ENCODE data around the gene WASHC2A.
"Not testable (repeated sequence)": the region's sequence is repeated elsewhere in the genome, so short reads cannot be mapped to it uniquely, and the experiment has no call there.

WASHC2A gene

DNA sequence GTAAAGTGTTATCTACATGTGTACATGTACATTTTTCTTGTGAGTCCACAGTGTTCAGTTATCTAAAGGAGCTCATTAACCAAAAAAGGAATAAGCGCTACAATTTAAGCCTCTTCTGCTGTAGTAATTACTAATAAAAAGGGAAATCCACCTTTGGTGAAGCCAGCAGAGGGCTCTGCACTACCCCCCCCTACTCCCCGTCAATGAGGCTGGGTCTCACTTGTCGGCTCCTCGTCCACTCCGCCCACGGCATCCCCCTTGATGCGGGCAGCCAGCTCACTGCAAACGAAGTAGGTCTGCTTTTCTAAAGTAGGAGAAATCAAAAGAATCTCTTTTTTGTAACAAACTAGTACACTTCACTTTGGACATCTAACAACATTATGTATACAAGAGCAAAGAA is 4.7 kb upstream of the WASHC2A start:
- H3K9me3 ChIP-seq (ENCODE audit: control insufficient read depth in 2 of 2, low read length in 2 of 2) = no peaks in the 10 kb centered on the region

DNA sequence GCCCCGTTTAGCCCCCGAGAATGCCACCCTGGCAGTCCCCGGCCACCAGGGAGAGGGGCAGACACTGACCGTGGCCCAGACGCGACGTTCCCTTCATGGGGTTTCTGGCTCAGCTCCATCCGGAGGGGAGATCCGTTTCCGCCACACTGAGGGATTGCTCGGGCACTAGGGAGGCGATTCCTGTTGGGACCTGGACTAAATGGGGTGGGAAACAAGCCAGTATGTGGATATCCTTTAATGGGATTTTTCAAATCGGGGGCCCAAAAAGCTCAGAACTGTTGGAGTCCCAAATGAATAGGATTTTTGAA is 552 bp downstream of the WASHC2A start:
- H3K36me3 ChIP-seq (ENCODE audit: control insufficient read depth in 2 of 2, insufficient read depth in 2 of 2, low read length in 2 of 2); H3K4me1 ChIP-seq (ENCODE audit: control insufficient read depth, insufficient read depth, low read length); H3K9me3 ChIP-seq (ENCODE audit: control insufficient read depth in 2 of 2, low read length in 2 of 2); H3K27me3 ChIP-seq (ENCODE audit: control insufficient read depth in 1 of 2, insufficient read depth in 2 of 2, low read length in 2 of 2); H3K9ac ChIP-seq (ENCODE audit: low read length in 2 of 2); H3K27ac ChIP-seq (ENCODE audit: low read length): not testable (repeated sequence)
- H3K4me3 ChIP-seq (ENCODE audit: low read length in 2 of 2) = peak overlapping the region; percentile 19 to 81

More for the DNA sequence above, 4.7 kb upstream of the WASHC2A start:
- no peak overlapping the region for H3K9ac ChIP-seq (ENCODE audit: low read length in 2 of 2)
- no peaks in the 10 kb centered on the region for H3K4me1 ChIP-seq (ENCODE audit: control insufficient read depth, insufficient read depth, low read length)
- no peaks in the 10 kb centered on the region for H3K27me3 ChIP-seq (ENCODE audit: control insufficient read depth in 1 of 2, insufficient read depth in 2 of 2, low read length in 2 of 2)
- H3K4me3 ChIP-seq (ENCODE audit: low read length in 2 of 2) = no peak overlapping the region
- no peaks in the 10 kb centered on the region for H3K36me3 ChIP-seq (ENCODE audit: control insufficient read depth in 2 of 2, insufficient read depth in 2 of 2, low read length in 2 of 2)
- no peak overlapping the region for H3K27ac ChIP-seq (ENCODE audit: low read length)

DNA sequence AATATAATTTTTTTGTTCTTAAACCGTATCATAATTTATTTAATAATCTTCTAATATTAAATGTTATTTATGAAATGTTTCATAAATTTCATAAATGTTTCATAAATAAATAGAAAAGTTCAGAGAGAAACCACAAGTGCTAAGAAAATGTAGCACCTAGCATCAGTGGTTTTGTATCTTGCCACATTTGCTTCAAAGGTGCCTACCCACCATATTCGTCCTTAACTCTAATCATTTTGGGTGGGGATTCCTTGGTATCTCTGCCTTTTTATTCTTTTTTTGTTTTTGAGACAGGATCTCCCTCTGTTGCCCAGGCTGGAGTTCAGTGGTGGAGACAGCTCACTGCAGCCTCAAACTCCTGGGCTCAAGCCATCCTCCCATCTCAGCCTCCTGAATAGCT is 7.4 kb downstream of the WASHC2A start:
- H3K4me1 ChIP-seq (ENCODE audit: control insufficient read depth, insufficient read depth, low read length); H3K9ac ChIP-seq (ENCODE audit: low read length in 2 of 2); H3K4me3 ChIP-seq (ENCODE audit: low read length in 2 of 2); H3K27me3 ChIP-seq (ENCODE audit: control insufficient read depth in 1 of 2, insufficient read depth in 2 of 2, low read length in 2 of 2); H3K27ac ChIP-seq (ENCODE audit: low read length); H3K9me3 ChIP-seq (ENCODE audit: control insufficient read depth in 2 of 2, low read length in 2 of 2); H3K36me3 ChIP-seq (ENCODE audit: control insufficient read depth in 2 of 2, insufficient read depth in 2 of 2, low read length in 2 of 2): not testable (repeated sequence)

- H3K27me3 ChIP-seq (ENCODE audit: control insufficient read depth in 1 of 2, insufficient read depth in 2 of 2, low read length in 2 of 2); H3K4me3 ChIP-seq (ENCODE audit: low read length in 2 of 2); H3K36me3 ChIP-seq (ENCODE audit: control insufficient read depth in 2 of 2, insufficient read depth in 2 of 2, low read length in 2 of 2); H3K9me3 ChIP-seq (ENCODE audit: control insufficient read depth in 2 of 2, low read length in 2 of 2); H3K9ac ChIP-seq (ENCODE audit: low read length in 2 of 2); H3K4me1 ChIP-seq (ENCODE audit: control insufficient read depth, insufficient read depth, low read length); H3K27ac ChIP-seq (ENCODE audit: low read length): not testable (repeated sequence)
Observed at GRCh38 chr10:50075544-50075943, 7.8 kb downstream of the WASHC2A start.

DNA sequence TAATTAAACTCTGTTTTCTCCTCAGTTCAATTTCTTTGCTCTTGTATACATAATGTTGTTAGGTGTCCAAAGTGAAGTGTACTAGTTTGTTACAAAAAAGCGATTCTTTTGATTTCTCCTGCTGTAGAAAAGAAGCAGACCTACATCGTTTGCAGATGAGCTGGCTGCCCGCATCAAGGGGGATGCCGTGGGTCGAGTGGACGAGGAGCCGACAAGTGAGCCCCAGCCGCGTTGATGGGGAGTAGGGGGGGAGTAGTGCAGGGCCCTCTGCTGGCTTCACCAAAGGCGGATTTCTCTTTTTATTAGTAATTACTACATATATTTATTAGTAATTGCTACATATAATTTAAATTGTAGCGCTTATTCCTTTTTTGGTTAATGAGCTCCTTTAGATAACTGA is 23.6 kb downstream of the WASHC2A start:
- H3K9ac ChIP-seq (ENCODE audit: low read length in 2 of 2); H3K4me3 ChIP-seq (ENCODE audit: low read length in 2 of 2); H3K9me3 ChIP-seq (ENCODE audit: control insufficient read depth in 2 of 2, low read length in 2 of 2); H3K36me3 ChIP-seq (ENCODE audit: control insufficient read depth in 2 of 2, insufficient read depth in 2 of 2, low read length in 2 of 2); H3K4me1 ChIP-seq (ENCODE audit: control insufficient read depth, insufficient read depth, low read length); H3K27ac ChIP-seq (ENCODE audit: low read length); H3K27me3 ChIP-seq (ENCODE audit: control insufficient read depth in 1 of 2, insufficient read depth in 2 of 2, low read length in 2 of 2): not testable (repeated sequence)

GRCh38 chr10:50092928-50093327 is 25.2 kb downstream of the WASHC2A start:
- not testable (repeated sequence) for H3K27ac ChIP-seq (ENCODE audit: low read length); H3K9me3 ChIP-seq (ENCODE audit: control insufficient read depth in 2 of 2, low read length in 2 of 2); H3K9ac ChIP-seq (ENCODE audit: low read length in 2 of 2); H3K27me3 ChIP-seq (ENCODE audit: control insufficient read depth in 1 of 2, insufficient read depth in 2 of 2, low read length in 2 of 2); H3K36me3 ChIP-seq (ENCODE audit: control insufficient read depth in 2 of 2, insufficient read depth in 2 of 2, low read length in 2 of 2); H3K4me1 ChIP-seq (ENCODE audit: control insufficient read depth, insufficient read depth, low read length); H3K4me3 ChIP-seq (ENCODE audit: low read length in 2 of 2)

- not testable (repeated sequence) for H3K9me3 ChIP-seq (ENCODE audit: control insufficient read depth in 2 of 2, low read length in 2 of 2); H3K36me3 ChIP-seq (ENCODE audit: control insufficient read depth in 2 of 2, insufficient read depth in 2 of 2, low read length in 2 of 2); H3K27ac ChIP-seq (ENCODE audit: low read length)
Observed at GRCh38 chr10:50094630-50095029, 26.9 kb downstream of the WASHC2A start.

DNA sequence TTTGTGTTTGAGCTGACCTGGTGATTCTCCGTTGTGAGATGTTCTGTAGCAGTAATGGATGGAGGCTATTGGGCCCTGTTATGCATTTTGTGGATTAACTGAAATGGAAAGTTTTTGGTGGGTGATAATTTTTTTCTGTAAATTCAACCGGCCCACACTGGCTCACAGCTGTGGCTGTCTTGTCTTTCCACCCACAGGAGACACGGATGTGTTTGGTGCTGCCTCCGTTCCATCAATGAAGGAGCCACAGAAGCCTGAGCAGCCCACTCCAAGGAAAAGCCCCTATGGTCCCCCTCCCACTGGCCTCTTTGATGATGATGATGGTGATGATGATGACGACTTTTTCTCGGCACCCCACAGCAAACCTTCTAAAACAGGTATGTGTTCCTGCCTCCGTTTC is 27.6 kb downstream of the WASHC2A start:
- not testable (repeated sequence) for H3K36me3 ChIP-seq (ENCODE audit: control insufficient read depth in 2 of 2, insufficient read depth in 2 of 2, low read length in 2 of 2); H3K4me1 ChIP-seq (ENCODE audit: control insufficient read depth, insufficient read depth, low read length); H3K27ac ChIP-seq (ENCODE audit: low read length); H3K9me3 ChIP-seq (ENCODE audit: control insufficient read depth in 2 of 2, low read length in 2 of 2); H3K9ac ChIP-seq (ENCODE audit: low read length in 2 of 2); H3K27me3 ChIP-seq (ENCODE audit: control insufficient read depth in 1 of 2, insufficient read depth in 2 of 2, low read length in 2 of 2); H3K4me3 ChIP-seq (ENCODE audit: low read length in 2 of 2)

More at GRCh38 chr10:50094630-50095029, 26.9 kb downstream of the WASHC2A start:
- not testable (repeated sequence) for H3K4me3 ChIP-seq (ENCODE audit: low read length in 2 of 2); H3K27me3 ChIP-seq (ENCODE audit: control insufficient read depth in 1 of 2, insufficient read depth in 2 of 2, low read length in 2 of 2); H3K4me1 ChIP-seq (ENCODE audit: control insufficient read depth, insufficient read depth, low read length); H3K9ac ChIP-seq (ENCODE audit: low read length in 2 of 2)

GRCh38 chr10:50096722-50097121 is 29.0 kb downstream of the WASHC2A start:
- not testable (repeated sequence) for H3K9ac ChIP-seq (ENCODE audit: low read length in 2 of 2); H3K36me3 ChIP-seq (ENCODE audit: control insufficient read depth in 2 of 2, insufficient read depth in 2 of 2, low read length in 2 of 2); H3K9me3 ChIP-seq (ENCODE audit: control insufficient read depth in 2 of 2, low read length in 2 of 2); H3K27me3 ChIP-seq (ENCODE audit: control insufficient read depth in 1 of 2, insufficient read depth in 2 of 2, low read length in 2 of 2); H3K27ac ChIP-seq (ENCODE audit: low read length); H3K4me1 ChIP-seq (ENCODE audit: control insufficient read depth, insufficient read depth, low read length); H3K4me3 ChIP-seq (ENCODE audit: low read length in 2 of 2)

GRCh38 chr10:50098645-50099044 is 30.9 kb downstream of the WASHC2A start:
- H3K27me3 ChIP-seq (ENCODE audit: control insufficient read depth in 1 of 2, insufficient read depth in 2 of 2, low read length in 2 of 2); H3K4me3 ChIP-seq (ENCODE audit: low read length in 2 of 2); H3K36me3 ChIP-seq (ENCODE audit: control insufficient read depth in 2 of 2, insufficient read depth in 2 of 2, low read length in 2 of 2); H3K4me1 ChIP-seq (ENCODE audit: control insufficient read depth, insufficient read depth, low read length); H3K9ac ChIP-seq (ENCODE audit: low read length in 2 of 2); H3K9me3 ChIP-seq (ENCODE audit: control insufficient read depth in 2 of 2, low read length in 2 of 2); H3K27ac ChIP-seq (ENCODE audit: low read length): not testable (repeated sequence)

DNA sequence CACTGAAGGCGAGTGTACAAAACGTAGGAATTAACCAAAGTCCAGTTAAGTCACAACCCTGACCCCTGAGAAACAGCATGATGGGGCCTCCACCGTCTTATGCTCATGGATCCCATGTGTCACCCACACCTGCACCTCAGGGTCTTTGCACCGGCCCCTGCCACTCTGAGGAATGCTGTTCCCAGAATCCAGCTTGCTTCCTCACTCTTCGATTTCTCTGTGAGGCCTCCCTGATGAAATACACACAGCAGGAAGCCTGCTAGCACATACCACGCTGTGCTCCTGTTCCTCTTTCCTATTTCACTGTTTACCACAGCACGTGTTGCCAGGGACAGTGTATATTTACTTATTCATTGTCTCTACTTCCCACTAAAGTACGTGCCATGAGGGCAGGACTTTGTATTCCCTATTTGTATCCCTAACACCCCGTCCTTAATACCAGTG is 33.4 kb downstream of the WASHC2A start:
- not testable (repeated sequence) for H3K4me3 ChIP-seq (ENCODE audit: low read length in 2 of 2); H3K9me3 ChIP-seq (ENCODE audit: control insufficient read depth in 2 of 2, low read length in 2 of 2); H3K4me1 ChIP-seq (ENCODE audit: control insufficient read depth, insufficient read depth, low read length); H3K36me3 ChIP-seq (ENCODE audit: control insufficient read depth in 2 of 2, insufficient read depth in 2 of 2, low read length in 2 of 2); H3K9ac ChIP-seq (ENCODE audit: low read length in 2 of 2); H3K27me3 ChIP-seq (ENCODE audit: control insufficient read depth in 1 of 2, insufficient read depth in 2 of 2, low read length in 2 of 2); H3K27ac ChIP-seq (ENCODE audit: low read length)

GRCh38 chr10:50101747-50102146 is 34.0 kb downstream of the WASHC2A start:
- not testable (repeated sequence) for H3K4me3 ChIP-seq (ENCODE audit: low read length in 2 of 2); H3K36me3 ChIP-seq (ENCODE audit: control insufficient read depth in 2 of 2, insufficient read depth in 2 of 2, low read length in 2 of 2); H3K9me3 ChIP-seq (ENCODE audit: control insufficient read depth in 2 of 2, low read length in 2 of 2); H3K9ac ChIP-seq (ENCODE audit: low read length in 2 of 2); H3K27me3 ChIP-seq (ENCODE audit: control insufficient read depth in 1 of 2, insufficient read depth in 2 of 2, low read length in 2 of 2); H3K27ac ChIP-seq (ENCODE audit: low read length); H3K4me1 ChIP-seq (ENCODE audit: control insufficient read depth, insufficient read depth, low read length)
